Stomach (tissue), 4 donors: ENCODE data around the gene BBIP1.

Experiments
- EP300 ChIP-seq: sonication (generic); formaldehyde crosslinking; IDR thresholded peaks from one replicate; pipeline ENCODE4 v1.6.1; 2017; ENCODE audit warnings: antibody characterized with exemption
- POLR2A ChIP-seq, 4 donors: fragments of 450-650 bp; IDR thresholded peaks; one replicate each; pipeline ENCODE4 v1.6.1; 2016; ENCODE audit warnings: antibody characterized with exemption in 4 of 4, control low read depth in 2 of 4, mild to moderate bottlenecking in 1 of 4, moderate library complexity in 1 of 4
- POLR2AphosphoS5 ChIP-seq, 3 donors: sonication (generic); formaldehyde crosslinking; IDR thresholded peaks; one replicate each; pipeline ENCODE4 v1.6.1; 2016; ENCODE audit warnings: antibody characterized with exemption in 3 of 3

GRCh38 chr10:110939419-110939818, 20.4 kb upstream of the BBIP1 start:
- TF ChIP-seq EP300: no peak
- no peak for TF ChIP-seq POLR2A (IDR thresholded peaks at IDR 0.05)
- TF ChIP-seq POLR2AphosphoS5 (IDR thresholded peaks at IDR 0.05): no peak
